Measurements from ENCODE around the gene MRC1.

- TF ChIP-seq CTCF (IDR thresholded peaks at IDR 0.05) (no peak), POLR2A (IDR thresholded peaks at IDR 0.05) (no peak)
Measured at GRCh38 chr10:17857040-17857439, 47.9 kb downstream of the MRC1 start.

All from Peyer's patch (tissue), 4 donors.